H1 (cell line): ENCODE data around the gene NCOA5. TPM values are rescaled to one million over a fixed set of nuclear protein-coding genes. Genes with fewer than 3 reads are reported as not detected.

Source experiments
- ATF3 ChIP-seq: IDR thresholded peaks from 2 replicates; pipeline ENCODE4 v1.6.1; 2011; ENCODE audit warnings: low read depth, mild to moderate bottlenecking, low read length; ENCODE audit not compliant: insufficient read depth
- BACH1 ChIP-seq: IDR thresholded peaks from 2 replicates; pipeline ENCODE4 v1.6.1; 2012; ENCODE audit warnings: low read length, improper control_type of control experiment
- CHD1 ChIP-seq: IDR thresholded peaks from 2 replicates; pipeline ENCODE4 v1.6.1; 2012; ENCODE audit warnings: low read depth, low read length, improper control_type of control experiment
- CHD7 ChIP-seq: fragments of 300-600 bp; sonication (generic); IDR thresholded peaks from 2 replicates; pipeline ENCODE4 v1.7.1; 2012; ENCODE audit warnings: low read length, moderate library complexity, mild to moderate bottlenecking, inconsistent platforms; ENCODE audit not compliant: insufficient replicate concordance
- FOSL1 ChIP-seq: IDR thresholded peaks from 2 replicates; pipeline ENCODE4 v1.6.1; 2011; ENCODE audit warnings: mild to moderate bottlenecking, low read depth, low read length, moderate library complexity; ENCODE audit not compliant: insufficient read depth
- GABPA ChIP-seq: IDR thresholded peaks from 2 replicates; pipeline ENCODE4 v1.6.1; 2011; ENCODE audit warnings: mild to moderate bottlenecking, low read length, moderate library complexity, borderline replicate concordance; ENCODE audit not compliant: insufficient read depth
- RAD21 ChIP-seq, 2 experiments: IDR thresholded peaks in 1 of 2; conservative IDR thresholded peaks in 1 of 2; 2 replicates each; pipeline ENCODE4 v1.6.1; 2011; ENCODE audit warnings: low read depth in 2 of 2, low read length in 2 of 2, improper control_type of control experiment in 1 of 2, inconsistent platforms in 1 of 2, mild to moderate bottlenecking in 1 of 2, moderate library complexity in 1 of 2
- TAF7 ChIP-seq: optimal IDR thresholded peaks from 2 replicates; pipeline ENCODE3; 2011; ENCODE audit warnings: low read depth, mild to moderate bottlenecking, inconsistent platforms, low read length, moderate library complexity, borderline replicate concordance
- polyA plus RNA-seq, 7 experiments: library from polyadenylated mRNA; depleted of rRNA in 3 of 7; stranded (reverse) in 5 of 7; unstranded in 2 of 7; fragments of >200 nt in 5 of 7; fragments of 200-250 nt in 2 of 7; gene quantifications; 1 replicate in 5 of 7; 2 replicates in 1 of 7; 4 replicates in 1 of 7; pipeline versions ENCODE4 v1.2.1 to v1.2.3, GENCODE V29; 2011 to 2013; ENCODE audit warnings: missing spikeins in 2 of 7, mixed read lengths in 2 of 7
- total RNA-seq: library from RNA; stranded (reverse); fragmentation: NEBNext Ultra II Directional; extraction: Animal tissue kit (Norgen Biotek cat#: 25700); gene quantifications from 2 replicates; pipeline ENCODE4 v1.2.1, GENCODE V29; 2021

NCOA5 gene
- total and polyA plus RNA-seq, 2 of the 8 experiments (the other 6 are each of a cell fraction or from before 2014, with no cell fraction given), result 20.4 to 29.0 TPM

DNA sequence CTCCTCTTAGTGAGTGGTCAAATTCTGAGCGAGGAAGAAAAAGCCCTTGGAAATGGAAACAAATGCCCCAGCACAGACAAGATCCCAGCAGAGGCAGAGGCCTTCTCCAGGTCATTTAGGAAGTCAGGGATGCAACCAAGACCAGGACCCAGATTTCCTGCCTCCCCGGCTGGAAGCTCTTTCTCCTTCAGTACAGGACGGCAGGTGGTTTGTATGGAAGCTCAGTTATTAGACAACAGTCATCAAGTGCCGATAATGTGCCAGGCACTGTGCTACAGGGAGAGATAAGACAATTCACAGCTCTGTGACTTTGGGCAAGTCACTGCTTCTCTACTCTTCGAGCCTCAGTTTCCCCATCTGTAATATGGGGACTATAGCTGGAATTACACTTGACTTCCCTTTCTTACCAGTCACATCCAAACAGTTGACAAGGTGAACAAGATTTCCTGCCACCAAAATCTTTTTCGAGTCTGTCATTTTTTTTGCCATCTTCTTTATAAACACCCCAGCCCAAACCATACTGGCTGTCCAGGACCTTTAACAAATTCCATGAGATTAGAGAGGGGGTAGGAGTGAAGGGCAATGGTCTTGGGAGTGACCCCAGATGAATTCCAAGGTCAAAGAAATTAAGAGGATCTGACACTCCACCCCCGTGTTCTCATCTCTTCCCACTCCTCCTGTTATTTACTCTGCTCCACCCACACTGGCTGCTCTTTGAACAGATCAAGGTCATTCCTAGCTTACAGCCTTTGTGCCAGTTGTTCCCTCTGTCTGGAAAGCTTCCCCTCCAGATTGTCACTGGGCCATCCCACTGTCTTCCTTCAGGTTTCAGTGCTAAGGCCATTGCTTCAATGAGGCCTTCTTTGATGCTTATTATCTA is 75.0 kb downstream of the NCOA5 start (continued):
- no peak for TF ChIP-seq CHD7
- no peak for TF ChIP-seq TAF7
- TF ChIP-seq RAD21 (IDR thresholded peaks at IDR 0.05 in 1 of 2, conservative IDR thresholded peaks at IDR 0.05 in 1 of 2; ENCODE audit: low read depth in 2 of 2, low read length in 2 of 2), result no peak
- no peak for TF ChIP-seq ATF3
- TF ChIP-seq BACH1, result no peak
- TF ChIP-seq FOSL1, result no peak
- no peak for TF ChIP-seq CHD1
- no peak for TF ChIP-seq GABPA
